GM19099 (cell line): ENCODE measurements around the gene PDE10A.

ENCODE experiments used
- POLR2A ChIP-seq: IDR thresholded peaks from 3 replicates; pipeline ENCODE4 v1.6.1; 2011; ENCODE audit warnings: low read depth; ENCODE audit not compliant: insufficient read length; ENCODE audit errors: extremely low read depth

Gene PDE10A

DNA sequence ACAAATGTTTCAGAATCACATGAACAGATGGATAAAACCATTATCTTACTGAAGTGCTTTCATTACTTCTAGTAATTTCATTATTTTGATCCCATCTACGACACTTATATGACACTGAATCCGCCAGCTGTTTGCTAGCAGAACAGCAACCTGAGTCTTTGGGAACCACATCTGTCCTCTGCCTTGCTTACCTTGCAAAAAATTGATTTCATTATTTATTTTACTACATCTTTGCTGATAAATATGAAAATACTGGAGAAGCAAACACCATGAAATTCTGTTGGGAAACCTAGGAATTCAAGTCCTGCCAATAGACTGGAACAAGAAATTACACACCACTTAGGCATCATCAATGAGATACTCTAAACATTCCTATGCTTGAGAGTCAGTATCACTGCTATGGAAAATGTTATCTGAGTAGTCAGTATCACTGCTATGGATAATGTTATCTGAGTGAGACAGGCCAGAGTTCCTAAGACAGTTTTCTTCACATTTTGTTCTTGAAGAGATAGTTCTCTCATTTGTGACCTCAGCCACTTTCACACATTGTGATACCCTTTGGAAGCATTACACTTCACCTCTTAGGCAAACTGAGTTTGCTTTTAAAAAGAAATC lies 91.9 kb downstream of the PDE10A start:
- TF ChIP-seq POLR2A, result no peak

DNA sequence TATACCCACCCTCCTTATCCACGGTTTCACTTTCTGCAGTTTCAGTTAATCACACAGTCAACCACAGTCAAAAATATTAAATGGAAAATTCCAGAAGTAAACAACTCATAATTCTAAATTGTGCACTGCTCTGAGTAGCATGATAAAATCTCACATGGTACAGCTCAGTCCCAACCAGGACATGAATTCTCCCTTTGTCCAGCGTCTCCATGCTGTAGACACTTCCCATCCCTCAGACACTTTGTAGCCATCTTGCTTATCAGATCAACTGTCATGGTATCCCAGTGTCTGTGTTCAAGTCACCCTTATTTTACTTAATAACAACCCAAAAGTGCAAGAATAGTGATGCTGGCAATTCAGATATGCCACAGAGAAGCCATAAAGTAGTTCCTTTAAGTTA lies 94.7 kb downstream of the PDE10A start:
- TF ChIP-seq POLR2A, result no peak

DNA sequence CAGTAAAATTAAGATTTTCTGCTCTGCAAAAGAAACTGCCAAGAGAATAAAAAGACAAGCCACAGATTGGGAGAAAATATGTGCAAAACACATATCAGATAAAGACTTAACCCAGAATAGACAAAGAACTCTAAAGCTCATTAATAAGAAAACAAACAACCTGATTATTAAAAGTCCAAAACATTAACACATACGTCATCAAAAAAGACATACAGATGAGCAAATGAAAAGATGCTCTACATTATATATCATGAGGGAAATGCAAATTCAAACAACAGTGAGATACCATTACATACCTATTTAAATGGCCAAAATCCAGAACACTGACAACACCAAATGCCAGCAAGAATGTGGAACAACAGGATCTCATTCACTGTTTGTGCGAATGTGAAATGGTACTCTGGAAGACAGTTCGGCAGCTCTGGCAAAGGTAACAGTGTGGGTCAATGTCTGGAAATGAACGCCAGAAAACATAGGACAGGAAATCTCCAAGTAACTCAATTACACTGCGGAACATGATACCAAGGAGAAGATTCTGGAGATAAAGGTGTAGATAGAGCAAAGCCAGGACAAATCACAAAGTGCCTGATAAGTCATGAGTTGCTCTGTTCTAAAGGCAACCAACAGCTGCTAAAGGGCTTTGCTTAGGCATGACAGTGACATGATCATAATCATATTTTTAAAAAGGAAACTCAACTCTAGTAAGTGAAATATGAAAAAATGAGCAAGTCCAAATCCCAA lies 96.8 kb downstream of the PDE10A start:
- no peak for TF ChIP-seq POLR2A

DNA sequence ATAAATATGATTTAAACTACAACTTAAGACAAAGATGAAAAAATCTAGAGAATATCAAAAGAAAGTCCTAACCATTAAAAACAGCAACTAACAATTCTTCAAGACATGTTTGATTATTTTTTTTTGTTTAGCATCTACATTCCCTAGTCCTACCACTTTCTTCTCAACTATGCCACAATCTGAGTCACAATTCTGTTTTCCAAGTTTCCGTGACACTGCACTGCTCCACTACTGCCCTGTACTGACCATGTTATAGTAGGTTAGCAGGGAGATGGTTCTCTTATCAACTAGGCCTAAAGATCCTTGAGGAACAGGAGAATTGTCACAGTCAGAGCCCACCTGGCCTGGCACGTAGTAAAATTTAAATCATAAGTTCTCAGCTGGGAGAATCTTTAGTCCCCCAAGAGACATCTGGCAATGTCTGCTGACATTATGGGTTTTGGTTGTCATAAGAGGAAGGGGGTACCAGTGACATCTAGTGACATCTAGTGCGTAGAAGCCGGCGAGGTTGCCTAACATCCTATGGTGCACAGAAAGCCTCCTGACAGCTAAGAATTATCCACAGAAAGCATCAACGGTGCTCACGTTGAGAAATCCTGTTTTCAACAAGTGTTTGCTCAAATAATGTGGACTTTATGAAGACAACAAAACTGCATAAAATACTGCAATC lies 100.5 kb downstream of the PDE10A start:
- no peak for TF ChIP-seq POLR2A

DNA sequence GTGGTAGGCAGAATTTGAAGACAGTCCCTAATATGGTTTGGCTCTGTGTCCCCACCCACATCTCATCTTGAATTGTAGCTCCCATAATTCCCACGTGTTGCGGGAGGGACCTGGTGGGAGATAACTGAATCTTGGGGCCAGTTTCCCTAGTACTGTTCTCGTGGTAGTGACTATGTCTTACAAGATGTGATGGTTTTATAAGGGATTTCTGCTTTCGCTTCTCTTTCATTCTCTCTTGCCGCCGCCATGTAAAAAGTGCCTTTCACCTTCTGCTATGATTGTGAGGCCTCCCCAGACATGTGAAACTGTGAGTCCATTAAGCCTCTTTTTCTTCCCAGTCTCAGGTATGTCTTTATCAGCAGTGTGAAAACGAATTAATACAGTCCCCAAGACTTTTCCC lies 103.4 kb downstream of the PDE10A start:
- TF ChIP-seq POLR2A, result no peak

DNA sequence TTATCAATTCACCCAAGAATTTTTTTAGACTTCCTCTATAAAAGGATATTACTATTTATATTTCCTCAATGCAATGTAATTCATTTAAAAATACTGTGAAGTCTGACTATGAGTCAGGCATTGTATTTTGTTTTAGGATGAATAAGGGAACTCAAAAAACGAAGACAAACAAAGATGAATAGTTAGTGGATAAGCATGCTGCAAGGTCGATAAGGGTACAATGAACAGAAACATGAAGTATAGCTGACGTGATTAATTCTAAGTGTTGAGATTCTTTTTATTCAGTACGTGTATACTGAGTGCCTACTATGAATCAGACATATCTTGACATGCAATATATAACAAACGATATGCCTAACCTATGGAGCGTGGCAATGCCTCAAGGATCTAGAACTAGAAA lies 105.4 kb downstream of the PDE10A start:
- TF ChIP-seq POLR2A, result no peak

DNA sequence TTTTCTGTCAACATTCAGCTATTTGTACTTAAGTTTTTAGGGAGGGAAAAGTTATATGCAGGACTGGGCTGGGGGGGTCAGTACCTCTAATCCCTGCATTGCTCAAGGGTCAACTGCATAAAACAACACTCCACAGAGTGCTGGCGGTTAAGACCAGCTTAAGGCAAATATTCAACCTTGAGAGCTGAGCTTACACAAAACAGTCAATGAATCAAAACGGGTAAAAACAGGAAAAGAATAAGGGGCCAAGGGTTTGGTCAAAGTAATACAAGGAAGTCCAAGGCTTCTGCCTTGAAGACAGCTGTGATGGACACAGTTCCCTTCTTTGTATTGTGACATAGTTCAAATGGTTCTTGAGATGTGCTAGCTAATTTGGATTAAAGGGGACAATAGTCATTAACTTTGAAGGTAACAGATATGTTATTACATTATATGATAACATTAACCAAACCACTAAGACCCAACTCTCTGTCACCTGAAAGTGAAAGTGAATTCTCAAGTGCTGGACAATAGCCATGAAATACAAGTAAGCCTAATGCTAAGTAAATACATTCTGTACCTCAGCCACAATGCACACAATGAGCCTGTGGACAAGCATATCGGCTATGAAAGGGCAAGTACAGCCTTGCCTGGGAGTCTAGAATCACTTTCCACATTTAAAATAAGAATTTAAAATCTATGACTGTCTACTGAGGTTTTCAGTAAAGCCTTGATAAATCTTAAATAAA lies 106.8 kb downstream of the PDE10A start:
- no peak for TF ChIP-seq POLR2A

DNA sequence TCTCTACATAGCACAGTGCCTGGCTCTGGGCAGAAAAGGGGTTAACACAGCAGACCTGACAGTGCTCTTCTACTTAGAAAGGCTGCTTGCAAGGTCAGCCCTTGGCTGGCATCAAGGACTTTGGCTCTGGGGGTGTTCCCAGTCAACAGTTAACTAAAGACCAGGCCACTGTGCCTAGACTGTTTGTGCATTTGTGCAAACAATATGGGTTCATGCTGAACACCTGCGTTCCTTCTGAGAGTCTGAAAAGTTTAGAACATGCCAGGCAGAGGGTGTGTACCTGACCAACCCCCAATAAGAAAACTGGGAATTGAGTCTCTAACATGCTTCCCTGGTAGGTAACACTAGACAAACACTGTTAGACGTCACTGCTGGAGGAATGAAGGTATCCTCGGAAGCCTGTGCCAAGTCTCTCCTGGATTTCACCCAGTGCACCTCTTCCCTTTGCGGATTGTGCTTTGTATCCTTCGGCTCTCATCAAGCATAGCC lies 110.7 kb downstream of the PDE10A start:
- TF ChIP-seq POLR2A, result no peak

DNA sequence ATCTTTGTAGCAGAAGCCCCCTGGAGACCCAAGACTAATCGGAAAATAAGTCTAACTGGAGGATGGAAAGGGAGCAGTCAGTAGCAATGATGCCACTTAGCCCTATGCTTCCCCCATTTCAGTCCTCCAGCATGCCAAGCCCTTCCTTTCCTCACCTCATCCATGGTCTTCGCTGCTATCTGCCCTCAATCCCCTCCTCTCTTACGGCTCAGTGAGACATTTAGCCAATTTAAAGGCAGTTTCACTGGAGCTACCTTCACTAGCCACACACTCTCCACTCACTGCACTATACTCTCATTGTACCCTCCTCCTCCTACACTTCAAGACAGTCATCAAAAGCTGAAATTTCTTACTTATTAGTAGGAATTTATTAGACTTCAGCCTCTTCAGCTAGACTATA lies 111.2 kb downstream of the PDE10A start:
- TF ChIP-seq POLR2A, result no peak

DNA sequence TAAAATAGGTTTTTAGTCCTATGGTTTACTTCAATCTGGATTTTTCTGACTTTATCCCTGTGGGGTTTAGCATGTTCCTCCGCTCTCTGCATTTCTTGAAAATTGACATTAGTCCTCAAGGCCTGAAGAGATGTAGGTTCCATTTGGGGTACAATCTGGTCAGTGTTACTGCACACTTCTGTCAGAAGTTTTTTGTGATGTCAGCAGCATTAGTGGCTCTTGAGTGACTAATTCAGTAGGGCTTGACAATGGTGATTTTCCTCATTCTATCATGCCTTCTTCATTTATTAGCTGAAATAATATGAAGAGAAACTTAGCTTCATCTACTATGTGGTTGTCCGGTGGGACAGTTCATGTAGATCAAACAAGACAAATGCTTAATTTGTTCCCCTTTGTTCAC lies 114.6 kb downstream of the PDE10A start:
- no peak for TF ChIP-seq POLR2A

DNA sequence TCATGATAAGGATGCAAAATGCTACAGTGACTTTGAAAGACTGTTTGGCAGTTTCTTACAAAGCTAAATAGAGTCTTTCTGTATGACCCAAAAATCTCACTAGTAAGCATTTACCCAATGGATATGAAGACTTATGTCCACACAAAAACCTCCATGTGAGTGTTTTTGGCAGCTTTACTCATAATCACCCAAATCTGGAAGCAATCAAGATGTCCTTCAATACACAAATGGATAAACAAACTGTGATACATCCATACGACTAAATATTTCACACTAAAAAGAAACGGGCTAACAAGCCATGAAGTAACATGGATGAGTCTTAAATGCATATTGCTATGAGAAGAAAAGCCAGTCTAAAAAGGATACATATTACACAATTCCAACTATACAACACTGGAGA lies 117.2 kb downstream of the PDE10A start:
- TF ChIP-seq POLR2A, result no peak

DNA sequence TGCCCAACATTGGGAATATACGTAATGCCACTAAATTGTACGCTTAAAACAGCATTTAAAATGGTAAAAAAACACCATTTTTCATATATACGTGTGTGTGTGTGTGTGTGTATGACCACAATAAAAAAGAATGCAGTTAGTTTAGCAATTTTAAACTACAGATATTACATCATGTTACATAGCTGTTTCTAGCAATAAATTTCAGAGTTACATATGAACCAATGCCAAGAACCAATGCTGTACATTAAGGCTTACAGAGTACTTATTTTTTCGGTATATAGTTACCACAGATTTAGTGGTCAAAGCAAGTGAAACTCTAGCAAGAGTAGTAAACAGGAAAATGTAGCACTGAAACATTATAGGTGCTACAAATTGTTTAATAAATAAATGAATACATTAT lies 119.3 kb downstream of the PDE10A start:
- no peak for TF ChIP-seq POLR2A

DNA sequence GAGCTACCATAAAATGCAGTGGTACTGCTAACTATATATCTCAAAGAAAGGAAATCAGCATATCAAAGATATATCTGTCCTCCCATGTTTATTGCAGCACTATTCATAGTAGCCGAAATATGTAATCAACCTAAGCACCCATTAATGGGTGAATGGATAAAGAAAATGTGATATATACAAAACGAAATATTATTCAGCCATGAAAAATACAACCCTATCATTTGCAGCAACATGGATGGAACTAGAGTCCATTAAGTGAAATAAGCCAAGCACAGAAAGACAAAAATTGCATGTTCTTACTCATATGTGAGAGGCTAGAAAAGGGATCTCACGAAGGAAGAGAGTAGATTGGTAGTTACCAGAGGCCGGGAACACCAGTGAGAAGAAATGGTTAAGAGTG lies 126.1 kb downstream of the PDE10A start:
- no peak for TF ChIP-seq POLR2A

DNA sequence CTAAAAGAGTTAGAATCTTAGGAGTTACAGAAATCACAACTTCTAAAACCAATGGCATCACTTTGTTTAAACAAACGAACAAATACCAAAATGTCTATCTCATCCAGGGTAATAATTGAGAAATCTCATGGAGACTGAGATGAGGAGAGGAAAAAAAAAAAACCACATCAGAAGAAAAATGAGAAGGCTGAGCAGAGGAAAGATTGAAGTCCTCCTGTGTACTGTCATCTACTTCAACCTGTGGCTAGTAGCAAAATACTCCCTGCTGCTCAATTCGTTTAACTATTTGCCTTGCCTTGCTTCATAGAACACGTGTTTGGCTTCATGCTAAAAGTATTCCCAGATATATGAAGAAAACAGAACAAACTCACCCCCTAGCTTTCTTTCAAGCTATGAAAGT lies 143.7 kb downstream of the PDE10A start:
- TF ChIP-seq POLR2A, result no peak

DNA sequence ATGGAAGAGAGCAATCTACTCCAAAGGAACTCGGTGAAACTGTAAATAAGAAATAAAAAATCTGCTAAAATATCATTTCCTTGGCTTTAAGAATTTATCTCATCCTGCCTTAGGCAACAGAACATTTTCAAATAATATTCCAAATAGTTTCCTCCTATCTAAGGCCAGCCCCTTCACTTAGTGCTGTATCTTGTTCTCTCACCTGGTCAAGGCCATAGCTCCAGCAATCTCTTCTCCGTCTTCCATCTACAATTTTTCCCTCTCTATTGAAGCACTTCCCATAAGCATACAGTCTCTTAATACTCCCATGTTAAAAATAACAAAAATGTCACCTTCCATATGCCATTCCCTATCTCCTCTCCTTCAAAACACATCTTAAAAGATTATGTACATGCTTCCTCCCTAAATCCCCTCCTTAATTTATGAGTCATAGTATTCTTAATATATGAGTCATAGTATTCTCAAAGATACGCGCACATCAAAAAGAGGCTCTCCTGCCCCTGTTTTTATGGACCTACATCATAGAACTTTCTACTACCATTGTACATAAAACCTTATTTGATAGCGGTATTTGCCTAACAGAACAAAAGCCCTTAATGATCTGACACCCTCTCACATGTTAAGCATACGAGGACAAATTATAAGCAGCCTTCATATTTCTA lies 146.9 kb downstream of the PDE10A start:
- no peak for TF ChIP-seq POLR2A

DNA sequence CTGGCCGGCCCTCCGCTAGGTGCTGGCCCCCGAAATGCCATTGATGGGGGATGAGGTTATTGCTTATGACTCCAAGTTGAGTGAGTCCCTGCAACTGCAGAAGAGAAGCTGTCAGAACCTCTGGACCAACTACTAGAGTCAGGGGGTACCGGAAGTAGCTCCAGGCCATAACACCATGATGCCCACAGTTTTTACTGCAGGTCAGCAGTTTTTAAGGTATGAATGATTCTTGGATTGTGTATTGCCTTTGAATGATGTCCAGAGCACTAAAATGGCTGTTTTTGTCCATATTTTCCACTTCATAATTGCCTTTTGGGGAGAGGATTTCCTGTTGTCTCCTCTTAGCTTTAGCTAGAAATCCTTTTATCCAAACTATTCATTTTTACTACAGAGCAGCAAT lies 148.4 kb downstream of the PDE10A start:
- TF ChIP-seq POLR2A, result no peak

DNA sequence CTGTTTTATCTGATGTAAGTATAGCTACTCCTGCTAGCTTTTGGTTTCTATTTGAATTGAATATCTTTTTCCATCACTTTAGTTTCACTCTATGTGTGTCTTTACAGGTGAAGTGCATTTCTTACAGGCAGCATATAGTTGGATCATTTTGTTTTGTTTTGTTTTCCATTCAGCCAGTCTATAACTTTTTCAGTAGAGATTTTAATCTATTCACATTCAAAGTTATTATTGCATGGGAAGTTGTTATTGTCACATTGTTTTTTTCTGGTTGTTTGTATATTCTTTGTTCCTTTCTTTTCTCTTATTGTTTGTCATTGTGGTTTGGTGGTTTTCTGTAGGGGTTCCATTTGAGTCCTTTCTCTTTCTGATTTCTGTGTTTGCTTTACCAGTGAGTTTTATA lies 151.2 kb downstream of the PDE10A start:
- no peak for TF ChIP-seq POLR2A
